ENCODE data around the gene INTS6. TPM values are rescaled to one million over a fixed set of nuclear protein-coding genes. Genes with fewer than 3 reads are reported as not detected.
A peak's percentile ranks its signal among the peaks of the same experiment; 100 is the strongest.

INTS6 gene
- total RNA-seq, 1 donor from 2014 or later, result 36.4 TPM

DNA sequence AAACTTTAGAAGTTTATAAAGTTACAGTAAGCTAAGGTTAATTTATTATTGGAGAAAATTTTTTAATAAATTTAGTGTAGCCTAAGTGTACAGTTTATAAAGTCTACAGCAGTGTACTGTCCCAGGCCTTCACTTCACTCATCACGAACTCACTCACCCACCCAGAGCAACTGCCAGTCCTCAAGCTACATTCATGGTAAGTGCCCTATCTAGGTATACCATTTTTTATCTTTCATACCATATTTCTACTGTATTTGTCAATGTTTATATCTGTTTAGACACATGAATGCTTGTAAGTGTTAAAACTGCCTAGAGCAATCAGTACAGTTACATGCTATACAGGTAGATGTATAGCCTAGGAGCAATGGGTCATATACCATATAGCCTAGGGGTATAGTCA lies 12.5 kb downstream of the INTS6 start:
- Mint-ChIP-seq H3K36me3 (ENCODE audit: unreplicated experiment) (no peaks in the 10 kb centered on the region), H3K27me3 (ENCODE audit: unreplicated experiment) (no peaks in the 10 kb centered on the region), H3K27ac (ENCODE audit: unreplicated experiment) (no peak overlapping the region), H3K4me1 (ENCODE audit: unreplicated experiment) (peaks cover 6% of the 10 kb centered on the region), H3K4me3 (ENCODE audit: unreplicated experiment) (no peak overlapping the region), H3K9me3 (ENCODE audit: unreplicated experiment) (no peaks in the 10 kb centered on the region)
- no peak for TF ChIP-seq CTCF (IDR thresholded peaks at IDR 0.05)
- DNase-seq (ENCODE audit: extremely low spot score, unreplicated experiment), result no peak

DNA sequence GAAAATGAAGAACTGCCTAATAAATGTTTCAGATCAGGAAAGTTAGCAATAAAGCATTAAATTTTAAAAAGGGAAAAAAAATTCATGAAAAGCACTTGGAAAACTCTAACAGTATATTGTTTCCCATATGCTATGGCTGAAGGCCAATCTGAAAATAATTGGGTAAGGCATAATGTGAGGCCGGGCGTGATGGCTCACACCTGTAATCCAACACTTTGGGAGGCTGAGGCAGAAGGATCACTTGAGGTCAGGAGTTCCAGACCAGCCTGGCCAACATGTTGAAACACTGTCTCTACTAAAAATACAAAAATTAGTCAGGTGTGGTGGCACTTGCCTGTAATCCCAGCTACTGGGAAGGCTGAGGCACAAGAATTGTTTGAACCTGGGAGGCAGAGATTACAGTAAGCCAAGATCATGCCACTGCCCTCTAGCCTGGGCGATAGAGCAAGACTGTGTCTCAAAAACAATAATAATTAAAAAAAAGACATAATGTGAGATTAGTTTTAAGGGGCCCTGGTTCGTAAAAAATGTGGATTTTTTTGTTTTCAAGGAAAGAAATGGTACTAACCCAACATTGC lies 15.2 kb downstream of the INTS6 start:
- no peak for TF ChIP-seq CTCF (IDR thresholded peaks at IDR 0.05)
- Mint-ChIP-seq H3K27ac (ENCODE audit: unreplicated experiment) (peak overlapping the region; percentile 35), H3K27me3 (ENCODE audit: unreplicated experiment) (no peaks in the 10 kb centered on the region)

GRCh38 chr13:51435002-51435578 lies 17.7 kb downstream of the INTS6 start:
- Mint-ChIP-seq H3K4me3 (ENCODE audit: unreplicated experiment) (no peak overlapping the region), H3K36me3 (ENCODE audit: unreplicated experiment) (peaks cover 5% of the 10 kb centered on the region), H3K27me3 (ENCODE audit: unreplicated experiment) (no peaks in the 10 kb centered on the region), H3K4me1 (ENCODE audit: unreplicated experiment) (peaks cover 5% of the 10 kb centered on the region), H3K27ac (ENCODE audit: unreplicated experiment) (no peak overlapping the region), H3K9me3 (ENCODE audit: unreplicated experiment) (no peaks in the 10 kb centered on the region)
- DNase-seq (ENCODE audit: extremely low spot score, unreplicated experiment), result no peak
- TF ChIP-seq CTCF (IDR thresholded peaks at IDR 0.05), result peak; percentile 72

More for the DNA sequence above, 15.2 kb downstream of the INTS6 start:
- DNase-seq (ENCODE audit: extremely low spot score, unreplicated experiment), result no peak
- Mint-ChIP-seq H3K4me3 (ENCODE audit: unreplicated experiment) (no peak overlapping the region), H3K9me3 (ENCODE audit: unreplicated experiment) (no peaks in the 10 kb centered on the region), H3K4me1 (ENCODE audit: unreplicated experiment) (peaks cover 5% of the 10 kb centered on the region), H3K36me3 (ENCODE audit: unreplicated experiment) (no peaks in the 10 kb centered on the region)

DNA sequence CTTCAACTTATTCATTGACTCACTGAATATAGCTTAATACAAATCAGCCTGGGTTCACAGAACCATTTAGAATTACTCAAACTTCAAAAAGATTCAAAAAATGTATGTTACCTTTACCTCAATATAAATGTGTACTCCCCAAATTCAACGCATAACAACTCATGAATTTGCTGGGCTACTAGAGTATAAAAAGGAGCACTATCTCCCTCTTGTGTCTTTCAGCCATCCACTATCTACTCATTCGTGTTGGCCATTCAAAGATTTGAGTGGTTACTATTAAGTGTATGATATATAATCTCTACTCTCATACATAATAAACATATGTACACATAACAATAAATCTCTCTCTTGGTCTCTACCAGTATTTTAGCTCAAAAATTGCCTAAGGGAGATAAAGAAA lies 20.3 kb downstream of the INTS6 start:
- peaks cover 5% of the 10 kb centered on the region for H3K4me1 Mint-ChIP-seq (ENCODE audit: unreplicated experiment)
- DNase-seq (ENCODE audit: extremely low spot score, unreplicated experiment), result no peak
- no peaks in the 10 kb centered on the region for H3K9me3 Mint-ChIP-seq (ENCODE audit: unreplicated experiment)
- no peak overlapping the region for H3K4me3 Mint-ChIP-seq (ENCODE audit: unreplicated experiment)
- H3K27ac Mint-ChIP-seq (ENCODE audit: unreplicated experiment), result peak overlapping the region; percentile 18
- TF ChIP-seq CTCF (IDR thresholded peaks at IDR 0.05), result no peak
- peaks cover 14% of the 10 kb centered on the region for H3K36me3 Mint-ChIP-seq (ENCODE audit: unreplicated experiment)
- H3K27me3 Mint-ChIP-seq (ENCODE audit: unreplicated experiment), result no peaks in the 10 kb centered on the region

DNA sequence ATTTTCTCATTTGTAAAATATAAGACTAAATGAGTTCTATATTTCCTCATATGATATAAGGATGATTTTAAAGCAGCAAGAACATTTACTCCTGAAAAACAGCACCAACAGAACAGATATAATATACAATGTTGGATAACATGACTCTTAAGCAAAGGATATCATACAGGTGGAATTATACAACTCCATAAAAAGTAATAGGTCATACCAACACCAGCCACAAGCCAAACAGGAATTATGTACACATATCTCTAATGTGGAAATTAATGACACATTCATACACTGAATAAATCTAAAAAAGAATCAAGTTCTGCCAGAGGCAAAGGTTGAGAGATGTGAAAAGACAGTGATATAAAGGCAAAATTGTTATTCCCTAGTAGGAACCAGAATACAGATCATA lies 25.9 kb downstream of the INTS6 start:
- no peak for TF ChIP-seq CTCF (IDR thresholded peaks at IDR 0.05)
- no peaks in the 10 kb centered on the region for H3K27me3 Mint-ChIP-seq (ENCODE audit: unreplicated experiment)
- H3K9me3 Mint-ChIP-seq (ENCODE audit: unreplicated experiment), result no peaks in the 10 kb centered on the region
- peaks cover 26% of the 10 kb centered on the region for H3K4me1 Mint-ChIP-seq (ENCODE audit: unreplicated experiment)
- no peak for DNase-seq (ENCODE audit: extremely low spot score, unreplicated experiment)
- no peak overlapping the region for H3K27ac Mint-ChIP-seq (ENCODE audit: unreplicated experiment)
- H3K36me3 Mint-ChIP-seq (ENCODE audit: unreplicated experiment), result peaks cover 25% of the 10 kb centered on the region
- no peak overlapping the region for H3K4me3 Mint-ChIP-seq (ENCODE audit: unreplicated experiment)

All from osteocyte (in vitro differentiated cells).